ENCODE data around the gene PTDSS2. TPM values are rescaled to one million over a fixed set of nuclear protein-coding genes. Genes with fewer than 3 reads are reported as not detected.
"Not testable (repeated sequence)": the region's sequence is repeated elsewhere in the genome, so short reads cannot be mapped to it uniquely, and the experiment has no call there.

PTDSS2 gene
- total RNA-seq, 1 donor from 2014 or later = 47.3 TPM

GRCh38 chr11:433111-433510 lies 17.0 kb upstream of the PTDSS2 start:
- Mint-ChIP-seq H3K27ac (ENCODE audit: unreplicated experiment) (no peak overlapping the region), H3K9me3 (ENCODE audit: unreplicated experiment) (peaks cover 2% of the 10 kb centered on the region), H3K27me3 (ENCODE audit: low read depth, unreplicated experiment) (peaks cover 2% of the 10 kb centered on the region), H3K36me3 (ENCODE audit: low read depth, unreplicated experiment) (peaks cover 6% of the 10 kb centered on the region), H3K4me3 (ENCODE audit: unreplicated experiment) (no peak overlapping the region), H3K4me1 (ENCODE audit: low read depth, unreplicated experiment) (no peaks in the 10 kb centered on the region)
- Histone ChIP-seq H3K27me3 (ENCODE audit: insufficient read depth, low read length) (no peaks in the 10 kb centered on the region), H3K9ac (ENCODE audit: low read length) (no peak overlapping the region), H3K79me2 (ENCODE audit: insufficient read depth, low read length) (no peaks in the 10 kb centered on the region), H3K27ac (ENCODE audit: low read depth, low read length) (no peak overlapping the region), H3K4me2 (ENCODE audit: low read length) (no peak overlapping the region), H4K20me1 (ENCODE audit: insufficient read depth, low read length) (no peaks in the 10 kb centered on the region), H3K4me1 (ENCODE audit: insufficient read depth, low read length) (no peaks in the 10 kb centered on the region), H2AFZ (ENCODE audit: low read depth, low read length) (no peak overlapping the region), H3K4me3 (ENCODE audit: insufficient read depth, low read depth, low read length) (no peak overlapping the region), H3K9me3 (ENCODE audit: insufficient read depth, low read depth, low read length) (peaks cover 4% of the 10 kb centered on the region), H3K36me3 (ENCODE audit: insufficient read depth, low read length) (no peaks in the 10 kb centered on the region)
- TF ChIP-seq EZH2 (IDR thresholded peaks at IDR 0.05; ENCODE audit: insufficient read depth, low read length) = no peak
- no peak for TF ChIP-seq CTCF (IDR thresholded peaks at IDR 0.05; ENCODE audit: insufficient read depth, low read depth, low read length)
- DNase-seq (ENCODE audit: low read depth) (no peak), FAIRE-seq (no peak)

- Histone ChIP-seq H3K9ac (ENCODE audit: low read length) (no peak overlapping the region), H3K4me3 (ENCODE audit: insufficient read depth, low read depth, low read length) (no peak overlapping the region), H3K4me2 (ENCODE audit: low read length) (no peak overlapping the region), H3K79me2 (ENCODE audit: insufficient read depth, low read length) (no peaks in the 10 kb centered on the region), H3K27ac (ENCODE audit: low read depth, low read length) (no peak overlapping the region), H4K20me1 (ENCODE audit: insufficient read depth, low read length) (no peaks in the 10 kb centered on the region), H3K4me1 (ENCODE audit: insufficient read depth, low read length) (no peaks in the 10 kb centered on the region), H3K36me3 (ENCODE audit: insufficient read depth, low read length) (no peaks in the 10 kb centered on the region), H3K27me3 (ENCODE audit: insufficient read depth, low read length) (no peaks in the 10 kb centered on the region), H3K9me3 (ENCODE audit: insufficient read depth, low read depth, low read length) (peaks cover 4% of the 10 kb centered on the region), H2AFZ (ENCODE audit: low read depth, low read length) (no peak overlapping the region)
- TF ChIP-seq EZH2 (IDR thresholded peaks at IDR 0.05; ENCODE audit: insufficient read depth, low read length) (no peak), CTCF (IDR thresholded peaks at IDR 0.05; ENCODE audit: insufficient read depth, low read depth, low read length) (no peak)
- H3K4me1 Mint-ChIP-seq (ENCODE audit: low read depth, unreplicated experiment) = no peaks in the 10 kb centered on the region
- no peak overlapping the region for H3K4me3 Mint-ChIP-seq (ENCODE audit: unreplicated experiment)
- H3K9me3 Mint-ChIP-seq (ENCODE audit: unreplicated experiment) = peaks cover 2% of the 10 kb centered on the region
- DNase-seq (ENCODE audit: low read depth) = no peak
- H3K27ac Mint-ChIP-seq (ENCODE audit: unreplicated experiment) = no peak overlapping the region
- no peak for FAIRE-seq
- H3K36me3 Mint-ChIP-seq (ENCODE audit: low read depth, unreplicated experiment) = peaks cover 6% of the 10 kb centered on the region
- H3K27me3 Mint-ChIP-seq (ENCODE audit: low read depth, unreplicated experiment) = peaks cover 5% of the 10 kb centered on the region
These were observed 16.4 kb upstream of the PTDSS2 start for GRCh38 chr11:433641-434040.

DNA sequence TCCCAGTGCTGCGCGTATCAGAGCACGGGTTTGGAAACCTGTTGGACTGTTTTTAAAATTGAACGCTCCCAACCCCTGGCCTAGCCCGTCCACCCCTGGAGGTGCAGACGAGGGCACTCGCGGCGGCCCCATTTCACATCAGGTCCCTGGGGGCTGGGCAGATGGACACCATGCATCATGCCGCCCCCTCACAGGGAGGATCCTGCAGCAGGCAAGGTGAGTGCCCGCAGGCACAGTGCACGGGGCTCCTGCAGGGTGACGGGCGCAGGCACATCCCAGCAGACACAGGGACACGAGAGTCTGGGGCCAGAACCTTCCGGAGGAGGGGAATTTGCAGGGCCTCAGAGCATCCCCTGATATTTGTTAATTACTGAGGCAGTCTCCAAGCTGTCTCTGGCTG lies 15.6 kb upstream of the PTDSS2 start:
- H2AFZ ChIP-seq (ENCODE audit: low read depth, low read length) = no peak overlapping the region
- H3K9ac ChIP-seq (ENCODE audit: low read length) = no peak overlapping the region
- TF ChIP-seq CTCF (IDR thresholded peaks at IDR 0.05; ENCODE audit: insufficient read depth, low read depth, low read length) (no peak), EZH2 (IDR thresholded peaks at IDR 0.05; ENCODE audit: insufficient read depth, low read length) (no peak)
- H3K27ac ChIP-seq (ENCODE audit: low read depth, low read length) = no peak overlapping the region
- H3K4me2 ChIP-seq (ENCODE audit: low read length) = no peak overlapping the region
- no peaks in the 10 kb centered on the region for H3K79me2 ChIP-seq (ENCODE audit: insufficient read depth, low read length)
- H3K4me1 ChIP-seq (ENCODE audit: insufficient read depth, low read length) = no peaks in the 10 kb centered on the region
- Mint-ChIP-seq H3K27me3 (ENCODE audit: low read depth, unreplicated experiment) (peaks cover 4% of the 10 kb centered on the region), H3K9me3 (ENCODE audit: unreplicated experiment) (peaks cover 2% of the 10 kb centered on the region), H3K4me1 (ENCODE audit: low read depth, unreplicated experiment) (no peaks in the 10 kb centered on the region), H3K27ac (ENCODE audit: unreplicated experiment) (no peak overlapping the region), H3K36me3 (ENCODE audit: low read depth, unreplicated experiment) (peaks cover 6% of the 10 kb centered on the region), H3K4me3 (ENCODE audit: unreplicated experiment) (no peak overlapping the region)
- no peaks in the 10 kb centered on the region for H4K20me1 ChIP-seq (ENCODE audit: insufficient read depth, low read length)
- H3K36me3 ChIP-seq (ENCODE audit: insufficient read depth, low read length) = no peaks in the 10 kb centered on the region
- H3K27me3 ChIP-seq (ENCODE audit: insufficient read depth, low read length) = no peaks in the 10 kb centered on the region
- H3K9me3 ChIP-seq (ENCODE audit: insufficient read depth, low read depth, low read length) = peaks cover 4% of the 10 kb centered on the region
- no peak overlapping the region for H3K4me3 ChIP-seq (ENCODE audit: insufficient read depth, low read depth, low read length)
- no peak for DNase-seq (ENCODE audit: low read depth)
- FAIRE-seq = no peak

DNA sequence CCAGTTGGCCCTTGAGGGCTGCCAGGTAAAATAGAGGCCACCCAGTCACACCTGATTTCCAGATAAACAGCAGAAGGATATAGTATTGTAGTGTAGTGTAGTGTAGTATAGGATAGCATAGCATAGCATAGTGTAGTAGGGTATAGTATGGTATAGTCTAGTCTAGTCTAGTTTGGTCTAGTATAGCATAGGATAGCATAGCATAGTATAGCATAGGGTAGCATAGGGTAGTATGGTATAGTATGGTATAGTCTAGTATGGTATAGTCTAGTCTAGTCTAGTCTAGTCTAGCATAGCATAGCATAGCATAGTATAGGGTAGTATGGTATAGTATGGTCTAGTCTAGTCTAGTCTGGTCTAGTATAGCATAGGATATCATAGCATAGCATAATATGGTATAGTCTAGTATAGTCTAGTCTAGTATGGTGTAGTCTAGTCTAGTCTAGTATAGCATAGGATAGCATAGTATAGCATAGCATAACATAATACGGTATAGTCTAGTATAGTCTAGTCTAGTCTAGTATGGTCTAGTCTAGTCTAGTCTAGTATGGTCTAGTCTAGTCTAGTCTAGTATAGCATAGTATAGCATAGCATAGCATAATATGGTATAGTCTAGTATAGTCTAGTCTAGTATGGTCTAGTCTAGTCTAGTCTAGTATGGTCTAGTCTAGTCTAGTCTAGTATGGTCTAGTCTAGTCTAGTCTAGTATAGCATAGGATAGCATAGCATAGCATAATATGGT lies 14.9 kb upstream of the PTDSS2 start:
- not testable (repeated sequence) for H3K9ac ChIP-seq (ENCODE audit: low read length); H3K4me3 ChIP-seq (ENCODE audit: insufficient read depth, low read depth, low read length); H2AFZ ChIP-seq (ENCODE audit: low read depth, low read length); H3K9me3 Mint-ChIP-seq (ENCODE audit: unreplicated experiment); DNase-seq (ENCODE audit: low read depth); H3K4me1 ChIP-seq (ENCODE audit: insufficient read depth, low read length); H3K27me3 Mint-ChIP-seq (ENCODE audit: low read depth, unreplicated experiment); H3K36me3 ChIP-seq (ENCODE audit: insufficient read depth, low read length); H3K4me3 Mint-ChIP-seq (ENCODE audit: unreplicated experiment); H3K27me3 ChIP-seq (ENCODE audit: insufficient read depth, low read length); H3K9me3 ChIP-seq (ENCODE audit: insufficient read depth, low read depth, low read length); H3K27ac ChIP-seq (ENCODE audit: low read depth, low read length); H3K27ac Mint-ChIP-seq (ENCODE audit: unreplicated experiment); H3K36me3 Mint-ChIP-seq (ENCODE audit: low read depth, unreplicated experiment); H3K4me2 ChIP-seq (ENCODE audit: low read length); H4K20me1 ChIP-seq (ENCODE audit: insufficient read depth, low read length); H3K4me1 Mint-ChIP-seq (ENCODE audit: low read depth, unreplicated experiment); H3K79me2 ChIP-seq (ENCODE audit: insufficient read depth, low read length)
- peak; percentile 81 for FAIRE-seq

All from astrocyte (in vitro differentiated cells and primary cell).